NOMO-1 treated with DMSO at 0.1 percent for 48 hours (cell line): ENCODE results near the gene POLDIP2.
A peak's percentile ranks its signal among the peaks of the same experiment; 100 is the strongest.

Experiments used
- DNase-seq: peaks from one replicate; lab custom pipeline; 2025; ENCODE audit not compliant: unreplicated experiment; lab: John Stamatoyannopoulos, UW

Gene POLDIP2, protein sequence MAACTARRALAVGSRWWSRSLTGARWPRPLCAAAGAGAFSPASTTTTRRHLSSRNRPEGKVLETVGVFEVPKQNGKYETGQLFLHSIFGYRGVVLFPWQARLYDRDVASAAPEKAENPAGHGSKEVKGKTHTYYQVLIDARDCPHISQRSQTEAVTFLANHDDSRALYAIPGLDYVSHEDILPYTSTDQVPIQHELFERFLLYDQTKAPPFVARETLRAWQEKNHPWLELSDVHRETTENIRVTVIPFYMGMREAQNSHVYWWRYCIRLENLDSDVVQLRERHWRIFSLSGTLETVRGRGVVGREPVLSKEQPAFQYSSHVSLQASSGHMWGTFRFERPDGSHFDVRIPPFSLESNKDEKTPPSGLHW

DNA sequence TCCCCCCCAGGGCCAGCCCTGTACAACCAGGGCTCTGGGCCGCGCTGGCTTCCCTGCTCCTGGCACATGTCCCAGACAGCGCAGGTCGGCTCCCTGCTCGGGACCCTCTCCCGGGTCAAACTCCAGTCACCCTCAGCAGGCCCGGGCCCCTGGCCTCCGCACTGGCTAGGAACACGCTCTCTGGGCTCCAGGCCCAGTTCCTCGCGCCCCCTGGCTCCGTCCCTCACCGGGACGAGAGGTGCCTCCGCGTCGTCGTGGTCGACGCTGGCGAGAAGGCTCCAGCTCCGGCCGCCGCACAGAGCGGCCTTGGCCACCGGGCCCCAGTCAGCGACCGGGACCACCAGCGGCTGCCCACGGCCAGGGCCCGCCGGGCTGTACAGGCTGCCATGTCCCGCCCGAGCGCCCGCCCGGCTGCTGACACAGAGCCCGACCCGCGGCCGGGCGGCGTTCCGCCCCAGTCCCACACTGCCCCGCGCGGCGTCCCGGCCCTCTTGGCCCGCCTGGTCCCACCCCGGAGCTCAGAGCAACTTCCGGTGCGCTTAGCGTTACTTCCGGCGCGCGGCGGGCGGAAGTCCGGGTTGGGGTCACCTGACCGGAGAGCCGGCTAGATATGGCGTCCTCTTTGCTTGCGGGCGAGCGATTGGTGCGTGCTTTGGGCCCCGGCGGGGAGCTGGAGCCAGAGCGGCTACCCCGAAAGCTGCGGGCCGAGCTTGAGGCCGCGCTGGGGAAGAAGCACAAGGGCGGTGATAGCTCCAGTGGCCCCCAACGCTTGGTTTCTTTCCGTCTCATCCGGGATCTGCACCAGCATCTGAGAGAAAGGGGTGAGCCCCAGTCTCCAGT lies at the start of gene POLDIP2:
Gene POLDIP2 (minus strand): TSS at position 467 of the 840 bp plus-strand sequence. CDS start 79 bp downstream, at position 388.
- DNase-seq = peak; percentile 91

- no peak for DNase-seq
Observed at GRCh38 chr17:28406473-28406814, 49.1 kb upstream of the POLDIP2 start.

GRCh38 chr17:28405632-28406472 lies 48.5 kb upstream of the POLDIP2 start, which contains the start of gene SLC46A1:
TSS of gene SLC46A1 (minus strand) at chr17:28406212. CDS start at chr17:28406114, 98 bp downstream.
- DNase-seq = peak; percentile 24

DNA sequence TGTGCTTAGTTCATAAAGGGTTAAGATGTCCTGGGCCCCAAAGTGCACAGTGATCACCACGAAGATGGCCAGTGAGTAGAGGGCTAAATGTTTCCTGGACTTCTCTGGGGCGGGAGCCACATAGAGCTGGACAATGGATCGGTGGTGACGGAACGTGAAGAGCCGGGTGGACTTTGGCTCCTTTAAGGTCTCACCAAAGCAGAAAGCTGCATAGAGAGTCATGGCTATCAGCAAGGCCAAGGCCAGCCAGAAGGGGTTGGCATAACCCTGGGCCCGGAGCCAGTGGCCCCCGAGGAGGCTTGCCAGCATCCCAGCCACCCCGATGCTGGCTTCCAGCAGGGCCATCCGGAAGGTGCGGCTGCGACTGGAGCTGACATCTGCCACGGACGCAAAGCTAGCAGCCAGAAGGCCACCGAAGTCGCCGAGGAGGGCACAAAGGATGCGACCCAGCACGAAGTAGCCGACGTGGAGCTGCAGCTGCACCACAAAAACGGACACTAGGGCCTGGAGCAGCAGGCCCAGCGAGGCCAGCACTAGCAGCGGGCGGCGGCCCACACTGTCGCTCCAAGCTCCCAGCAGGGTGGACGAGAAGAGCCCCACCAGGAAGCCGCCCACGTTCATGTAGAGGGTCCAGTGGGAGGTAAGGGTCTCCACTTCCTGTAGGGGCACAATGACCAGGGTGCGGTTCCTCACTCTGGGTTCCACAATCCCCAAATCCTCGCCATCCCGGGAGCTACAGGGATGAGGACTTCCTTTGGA lies 47.7 kb upstream of the POLDIP2 start:
- DNase-seq = no peak

DNA sequence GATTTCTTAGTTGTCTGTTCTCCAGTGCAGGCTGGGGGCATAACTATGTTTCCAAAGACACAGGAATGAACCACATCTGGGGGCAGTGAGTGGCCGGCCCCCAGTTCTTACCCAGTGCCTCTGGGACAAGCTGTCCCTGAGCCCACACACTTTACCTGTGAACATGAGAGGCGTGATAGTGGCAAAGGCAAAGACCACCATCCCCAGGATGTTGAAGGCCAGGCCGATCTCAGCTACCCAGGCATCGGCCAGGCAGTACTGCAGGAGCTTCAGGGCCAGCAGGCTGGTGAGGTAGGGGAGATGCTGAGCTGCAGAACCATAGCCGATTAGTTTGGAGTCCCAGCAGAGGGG lies 47.1 kb upstream of the POLDIP2 start:
- DNase-seq = no peak

DNA sequence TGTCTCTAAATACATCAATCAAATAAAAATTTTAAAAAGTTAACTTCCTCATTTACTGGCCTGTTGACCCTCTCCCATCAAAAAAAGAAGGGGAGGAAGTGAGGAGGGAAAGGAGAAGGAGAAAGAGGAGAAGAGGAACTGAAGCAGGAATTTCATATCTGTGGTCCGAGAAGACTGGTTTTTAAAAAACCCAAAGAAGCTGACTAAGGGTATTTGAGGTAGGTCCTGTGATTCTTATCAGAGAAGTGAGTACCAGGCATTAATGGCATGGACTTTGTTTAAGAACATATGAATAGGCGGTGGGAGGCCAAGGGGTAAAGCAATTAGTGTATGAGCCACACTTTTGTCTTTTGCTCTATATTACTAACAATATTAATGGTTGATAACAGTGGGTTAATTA lies 46.7 kb upstream of the POLDIP2 start:
- no peak for DNase-seq

GRCh38 chr17:28402844-28403243 lies 45.5 kb upstream of the POLDIP2 start:
- no peak for DNase-seq

DNA sequence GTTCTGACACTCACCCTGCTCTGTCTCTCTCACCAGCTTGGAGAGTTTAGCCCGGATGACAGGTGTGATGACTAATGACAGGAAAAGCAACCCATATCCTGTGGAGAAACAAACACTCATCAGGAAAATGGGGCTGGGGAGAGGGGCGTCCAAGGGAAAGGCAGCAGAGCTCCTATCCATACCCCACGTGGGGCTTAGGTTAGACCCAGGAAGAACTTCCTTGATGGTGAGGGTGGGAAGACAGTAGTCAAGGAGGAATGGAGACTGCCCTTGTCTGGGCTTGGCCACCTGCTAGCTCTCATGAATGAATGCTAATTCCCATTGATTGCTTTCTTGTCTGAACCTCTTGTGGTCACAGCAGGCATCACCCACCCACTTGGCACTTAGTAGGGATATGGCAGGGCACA lies 44.9 kb upstream of the POLDIP2 start:
- DNase-seq = no peak

DNA sequence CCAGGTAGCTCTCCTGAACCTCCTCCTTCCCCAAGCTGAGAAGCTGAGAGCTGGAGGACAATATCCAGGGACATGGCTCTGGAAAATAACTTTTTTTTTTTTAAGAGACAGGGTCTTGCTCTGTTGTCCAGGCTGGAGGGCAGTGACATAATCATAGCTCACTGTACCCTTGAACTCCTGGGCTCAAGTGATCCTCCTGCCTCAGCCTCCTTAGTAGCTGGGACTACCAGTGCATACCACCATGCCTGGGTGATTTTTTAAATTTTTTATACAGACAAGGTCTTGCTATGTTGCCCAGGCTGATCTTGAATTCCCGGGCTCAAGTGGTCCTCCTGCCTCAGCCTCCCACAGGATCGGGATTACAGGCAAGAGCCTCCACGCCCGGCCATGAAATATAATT lies 42.5 kb upstream of the POLDIP2 start:
- DNase-seq = no peak

DNA sequence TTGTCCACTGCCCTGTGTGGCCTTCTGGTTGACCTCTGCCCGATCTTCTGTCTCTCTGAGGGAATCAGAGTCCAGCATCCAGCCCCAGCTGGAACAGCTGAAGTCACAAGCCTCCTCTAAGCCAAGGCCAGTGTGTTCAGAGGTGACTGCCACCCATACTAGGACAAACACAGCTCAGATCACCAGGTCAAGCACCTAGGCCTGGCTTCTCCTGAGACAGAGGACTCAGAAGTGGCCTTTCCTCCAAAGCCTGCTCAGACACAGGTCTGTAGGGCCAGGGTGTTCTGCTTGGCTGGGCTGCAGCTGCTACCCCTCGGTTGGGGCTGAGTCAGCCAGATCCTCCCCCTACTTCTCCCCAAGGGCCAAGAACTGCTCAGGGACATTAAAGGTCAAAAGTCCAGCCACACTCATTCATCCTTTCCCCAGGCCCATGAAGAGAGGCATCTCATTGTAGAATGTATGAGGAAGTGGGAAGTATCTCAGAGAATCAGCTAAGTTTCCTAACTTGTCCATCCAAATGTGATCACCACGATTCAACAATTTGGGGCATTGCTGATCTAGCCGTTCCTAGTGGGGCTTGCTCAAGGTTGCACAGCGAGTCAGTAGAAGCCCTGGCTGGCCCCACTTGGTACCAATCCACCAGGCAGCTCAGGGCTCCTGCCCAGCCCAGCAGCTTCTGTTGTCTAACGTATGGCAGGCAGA lies 41.1 kb upstream of the POLDIP2 start:
- DNase-seq = no peak

DNA sequence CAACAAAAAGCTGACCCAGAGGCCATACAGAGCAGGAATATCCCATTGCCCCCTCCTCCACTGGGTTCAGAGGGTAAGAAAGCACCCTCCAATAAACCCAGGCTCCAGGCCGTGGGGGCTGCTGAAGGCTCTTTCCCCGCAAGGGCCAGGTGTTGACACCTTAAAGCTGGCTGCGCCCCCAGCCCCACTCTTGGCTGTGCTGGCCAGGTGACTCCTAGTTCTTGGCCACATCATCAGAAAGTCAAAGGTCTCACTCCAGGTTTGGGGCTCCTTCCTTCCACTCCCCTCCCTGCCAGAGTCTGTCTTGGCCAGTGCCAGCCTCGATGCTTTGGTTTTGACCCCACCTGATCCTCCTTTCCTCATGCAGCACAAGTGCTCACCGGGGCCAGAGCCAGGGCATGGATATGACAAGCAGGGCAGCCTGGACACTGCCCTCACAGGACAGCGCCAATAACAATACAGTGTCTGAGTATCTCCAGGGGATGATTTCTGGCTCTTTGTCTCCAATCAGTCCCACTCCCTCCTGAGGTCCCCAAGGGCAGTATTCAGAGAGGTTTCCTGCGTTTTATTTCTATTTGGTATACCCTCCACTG lies 40.5 kb upstream of the POLDIP2 start:
- DNase-seq = no peak

- no peak for DNase-seq
Observed at GRCh38 chr17:28397275-28397674, 39.9 kb upstream of the POLDIP2 start.

- DNase-seq = no peak
Observed at GRCh38 chr17:28396635-28397239, 39.4 kb upstream of the POLDIP2 start.

GRCh38 chr17:28395968-28396367 lies 38.6 kb upstream of the POLDIP2 start:
- DNase-seq = no peak

DNA sequence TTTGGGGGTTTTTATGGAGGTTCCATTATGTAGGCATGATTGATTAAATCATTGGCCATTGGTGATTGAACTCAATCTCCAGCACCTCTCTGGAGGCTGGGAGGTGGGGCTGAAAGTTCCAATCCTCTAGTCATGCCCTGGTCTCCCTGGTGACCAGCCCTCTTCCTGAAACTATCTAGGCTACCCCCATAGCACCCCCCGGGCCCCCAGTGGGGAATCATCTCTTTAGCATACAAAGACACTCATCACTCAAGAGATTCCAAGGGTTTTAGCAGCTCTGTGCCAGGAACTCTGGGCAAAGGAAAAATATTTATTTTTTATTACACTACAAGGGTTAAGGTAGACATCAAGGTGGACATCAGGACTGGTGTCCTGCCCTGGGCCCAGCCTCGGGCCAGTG lies 38.1 kb upstream of the POLDIP2 start:
- no peak for DNase-seq

DNA sequence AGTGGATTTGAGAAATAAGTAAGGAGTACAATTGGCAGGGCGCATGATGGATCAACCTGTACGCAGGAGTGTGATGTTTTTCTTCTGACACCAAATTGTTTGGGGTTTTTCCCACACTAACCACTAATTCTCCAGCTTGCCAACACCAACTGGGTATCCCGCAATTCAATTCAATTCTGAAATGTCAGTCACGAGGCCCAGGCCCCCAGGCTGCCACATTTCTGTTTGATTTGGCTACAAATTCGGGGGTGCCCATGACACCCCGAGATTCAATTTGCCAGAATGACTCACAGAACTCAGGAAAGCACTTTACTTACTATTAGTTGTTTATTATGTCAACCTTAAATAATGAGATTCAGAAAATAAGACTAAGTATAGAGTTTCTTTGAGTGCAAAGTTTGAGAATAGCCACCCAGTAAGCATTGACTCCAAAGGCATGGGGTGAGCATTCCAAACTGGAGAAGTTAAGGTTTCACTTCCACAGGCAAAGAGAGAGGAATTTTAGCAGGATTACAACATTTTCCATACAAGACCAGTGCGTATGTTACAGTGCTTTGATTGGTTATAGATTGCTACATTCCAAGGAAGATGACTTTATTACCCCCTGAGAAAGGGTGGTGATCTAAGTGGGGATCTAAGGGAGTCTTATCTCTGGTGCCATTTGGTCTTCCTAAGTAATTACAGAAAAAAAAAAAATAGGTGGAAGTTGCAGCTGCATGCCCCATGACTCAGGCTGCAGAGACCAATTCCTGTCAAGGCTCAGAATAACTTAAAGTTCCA lies 37.2 kb upstream of the POLDIP2 start:
- no peak for DNase-seq

DNA sequence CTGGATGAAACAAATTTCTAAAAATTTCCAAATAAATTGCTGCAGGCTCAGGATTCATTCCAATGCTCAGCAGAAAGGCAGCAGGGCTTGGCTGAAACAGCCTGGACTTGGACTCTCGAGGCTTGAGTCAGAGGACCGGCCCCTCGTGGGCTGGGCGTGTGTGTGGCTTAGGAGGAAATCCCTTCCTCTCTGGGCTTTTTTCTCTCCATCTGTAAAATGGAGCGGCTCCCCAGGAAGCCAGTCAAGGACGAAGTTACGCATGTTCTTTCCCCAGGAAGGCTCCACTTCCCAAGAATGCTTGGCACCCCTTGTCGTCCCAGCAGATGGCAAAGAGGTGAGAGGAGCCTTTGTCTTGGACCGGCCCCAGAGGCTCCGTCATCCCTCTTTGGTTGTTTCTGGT lies 35.2 kb upstream of the POLDIP2 start:
- no peak for DNase-seq

DNA sequence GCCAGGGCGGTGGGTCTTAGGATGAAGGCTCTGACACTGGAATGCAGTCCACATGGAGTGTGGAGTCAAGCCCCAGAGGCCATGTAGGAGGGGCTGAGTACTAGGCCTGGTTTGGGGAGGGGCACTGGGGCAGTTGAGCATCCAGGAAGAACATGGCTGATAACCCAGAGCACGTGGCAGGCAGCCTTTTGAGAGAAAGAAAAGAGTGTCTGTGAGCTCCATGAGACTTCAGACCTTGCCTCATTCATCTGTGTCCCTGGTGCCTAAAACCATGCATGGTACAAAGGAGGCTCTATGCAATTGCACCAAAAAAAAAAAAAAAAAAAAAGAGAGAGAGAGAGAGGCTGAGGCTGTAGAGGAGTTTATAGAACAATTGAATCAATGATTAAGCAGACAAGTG lies 34.1 kb upstream of the POLDIP2 start:
- DNase-seq = no peak

GRCh38 chr17:28390984-28391383 lies 33.7 kb upstream of the POLDIP2 start:
- DNase-seq = no peak
